Sigmoid colon (tissue), 4 donors: Measurements from ENCODE around the gene RFX3.

Source experiments
- CTCF ChIP-seq, 4 experiments: fragments of 450-650 bp in 3 of 4; fragments of 200-600 bp in 1 of 4; IDR thresholded peaks; one replicate each; pipeline ENCODE4 v1.5.1; 2016 to 2019; ENCODE audit warnings: antibody characterized with exemption in 4 of 4, mild to moderate bottlenecking in 3 of 4, moderate library complexity in 2 of 4
- POLR2A ChIP-seq, 2 donors: fragments of 450-650 bp; IDR thresholded peaks; one replicate each; pipeline ENCODE4 v1.6.1; 2016; ENCODE audit warnings: antibody characterized with exemption in 2 of 2, mild to moderate bottlenecking in 2 of 2, moderate library complexity in 2 of 2
- POLR2AphosphoS5 ChIP-seq, 4 donors: sonication (generic); formaldehyde crosslinking; IDR thresholded peaks; one replicate each; pipeline ENCODE4 v1.6.1; 2017; ENCODE audit warnings: antibody characterized with exemption in 4 of 4

- no peak for TF ChIP-seq CTCF (IDR thresholded peaks at IDR 0.05)
- TF ChIP-seq POLR2AphosphoS5 (IDR thresholded peaks at IDR 0.05): no peak
- no peak for TF ChIP-seq POLR2A (IDR thresholded peaks at IDR 0.05)
These were observed 179.3 kb downstream of the RFX3 start for GRCh38 chr9:3346549-3346948.
